H9 (cell line): ENCODE data around the gene MMP14. TPM values are rescaled to one million over a fixed set of nuclear protein-coding genes. Genes with fewer than 3 reads are reported as not detected.

Source experiments
- DNase-seq: peaks from one replicate; pipeline ENCODE4 v3.0.0-alpha.2; 2017
- H2AFZ ChIP-seq: one replicate; pipeline ENCODE4 v1.6.1; 2013; ENCODE audit warnings: mild to moderate bottlenecking, low read length, control low read depth, moderate library complexity
- H2AK5ac ChIP-seq: 2 replicates; pipeline ENCODE4 v1.6.1; 2013; ENCODE audit warnings: low read length, control low read depth, mixed read lengths; ENCODE audit not compliant: insufficient read length
- H2BK120ac ChIP-seq: one replicate; pipeline ENCODE4 v1.6.1; 2013; ENCODE audit warnings: low read depth, mild to moderate bottlenecking, low read length, control low read depth, inconsistent platforms; ENCODE audit not compliant: poor library complexity, severe bottlenecking
- H2BK12ac ChIP-seq: 2 replicates; pipeline ENCODE4 v1.6.1; 2013; ENCODE audit warnings: low read length, control low read depth, mixed read lengths, low read depth; ENCODE audit not compliant: insufficient read length
- H2BK15ac ChIP-seq: 2 replicates; pipeline ENCODE4 v1.6.1; 2013; ENCODE audit warnings: low read depth, low read length, control low read depth
- H2BK20ac ChIP-seq: one replicate; pipeline ENCODE4 v1.6.1; 2013; ENCODE audit warnings: low read depth, mild to moderate bottlenecking, low read length, control low read depth, inconsistent platforms; ENCODE audit not compliant: poor library complexity, severe bottlenecking
- H2BK5ac ChIP-seq: 2 replicates; pipeline ENCODE4 v1.6.1; 2013; ENCODE audit warnings: low read length, control low read depth, mixed read lengths; ENCODE audit not compliant: insufficient read length
- H3K14ac ChIP-seq: 2 replicates; pipeline ENCODE4 v1.6.1; 2013; ENCODE audit warnings: low read length, control low read depth; ENCODE audit not compliant: insufficient read depth
- H3K18ac ChIP-seq: 2 replicates; pipeline ENCODE4 v1.6.1; 2013; ENCODE audit warnings: low read depth, mild to moderate bottlenecking, mixed read lengths, low read length, control low read depth; ENCODE audit not compliant: insufficient read length
- H3K23ac ChIP-seq: 2 replicates; pipeline ENCODE4 v1.6.1; 2013; ENCODE audit warnings: low read length, control low read depth, mixed read lengths, low read depth; ENCODE audit not compliant: insufficient read length
- H3K23me2 ChIP-seq: 2 replicates; pipeline ENCODE4 v1.6.1; 2013; ENCODE audit warnings: low read depth, mild to moderate bottlenecking, mixed read lengths, low read length, control low read depth; ENCODE audit not compliant: insufficient read length, poor library complexity, severe bottlenecking
- H3K27ac ChIP-seq: 2 replicates; pipeline ENCODE4 v1.5.1; 2013; ENCODE audit warnings: low read length, control low read depth, mixed read lengths, low read depth; ENCODE audit not compliant: insufficient read length
- H3K27me3 ChIP-seq: 2 replicates; pipeline ENCODE4 v1.6.1; 2013; ENCODE audit warnings: low read length, control low read depth, inconsistent platforms; ENCODE audit not compliant: insufficient read depth
- H3K4ac ChIP-seq: 2 replicates; pipeline ENCODE4 v1.6.1; 2013; ENCODE audit warnings: low read depth, mild to moderate bottlenecking, control low read depth, inconsistent platforms, low read length, moderate library complexity
- H3K4me1 ChIP-seq: 2 replicates; pipeline ENCODE4 v1.6.1; 2013; ENCODE audit warnings: low read length, control low read depth, inconsistent platforms; ENCODE audit not compliant: insufficient read depth
- H3K4me2 ChIP-seq: 2 replicates; pipeline ENCODE4 v1.6.1; 2013; ENCODE audit warnings: low read length, control low read depth, mixed read lengths; ENCODE audit not compliant: insufficient read length, insufficient read depth
- H3K56ac ChIP-seq: 2 replicates; pipeline ENCODE4 v1.6.1; 2013; ENCODE audit warnings: low read depth, mild to moderate bottlenecking, mixed read lengths, low read length, control low read depth; ENCODE audit not compliant: insufficient read length
- H3K79me1 ChIP-seq: 2 replicates; pipeline ENCODE4 v1.6.1; 2013; ENCODE audit warnings: low read depth, mild to moderate bottlenecking, moderate library complexity, low read length, control low read depth, inconsistent platforms; ENCODE audit not compliant: insufficient read depth, poor library complexity, severe bottlenecking
- H3K79me2 ChIP-seq: 2 replicates; pipeline ENCODE4 v1.6.1; 2013; ENCODE audit warnings: low read length, control low read depth, inconsistent platforms; ENCODE audit not compliant: insufficient read depth
- H3K9ac ChIP-seq: 2 replicates; pipeline ENCODE4 v1.6.1; 2013; ENCODE audit warnings: low read length, control low read depth, mixed read lengths; ENCODE audit not compliant: insufficient read length; ENCODE audit errors: extremely low read depth
- H3K9me3 ChIP-seq: one replicate; pipeline ENCODE4 v1.6.1; 2013; ENCODE audit warnings: low read depth, low read length, inconsistent platforms; ENCODE audit not compliant: control insufficient read depth
- H3T11ph ChIP-seq: one replicate; pipeline ENCODE4 v1.6.1; 2013; ENCODE audit warnings: mild to moderate bottlenecking, low read length, control low read depth, inconsistent platforms
- H4K20me1 ChIP-seq: one replicate; pipeline ENCODE4 v1.6.1; 2013; ENCODE audit not compliant: control insufficient read depth, insufficient read length, insufficient read depth
- H4K5ac ChIP-seq: 2 replicates; pipeline ENCODE4 v1.6.1; 2013; ENCODE audit warnings: low read depth, mild to moderate bottlenecking, mixed read lengths, low read length, control low read depth; ENCODE audit not compliant: insufficient read length
- H4K8ac ChIP-seq: replicated peaks from 2 replicates; pipeline ENCODE4 v1.6.1; 2013; ENCODE audit warnings: low read length, control low read depth, mixed read lengths, low read depth; ENCODE audit not compliant: insufficient read length
- H4K91ac ChIP-seq: 2 replicates; pipeline ENCODE4 v1.6.1; 2013; ENCODE audit warnings: low read depth, mild to moderate bottlenecking, moderate library complexity, mixed read lengths, low read length, control low read depth; ENCODE audit not compliant: insufficient read length
- H3K27ac Mint-ChIP-seq, 3 experiments: 2 replicates in 2 of 3; 3 replicates in 1 of 3; pipeline ENCODE4 v1.8.0; 2020 to 2021; ENCODE audit warnings: mixed read lengths in 3 of 3, mild to moderate bottlenecking in 1 of 3, moderate library complexity in 1 of 3
- H3K27me3 Mint-ChIP-seq: 2 replicates; pipeline ENCODE4 v1.8.0; 2021; ENCODE audit warnings: low read depth, mild to moderate bottlenecking, moderate library complexity, mixed read lengths
- H3K36me3 Mint-ChIP-seq, 3 experiments: 2 replicates in 2 of 3; 3 replicates in 1 of 3; pipeline ENCODE4 v1.8.0; 2020 to 2021; ENCODE audit warnings: low read depth in 3 of 3, mixed read lengths in 3 of 3; ENCODE audit not compliant: insufficient read depth in 1 of 3
- H3K4me1 Mint-ChIP-seq, 2 experiments: 2 replicates each; pipeline ENCODE4 v1.8.0; 2020; ENCODE audit warnings: mixed read lengths in 2 of 2
- H3K4me3 Mint-ChIP-seq, 2 experiments: 2 replicates in 1 of 2; 3 replicates in 1 of 2; pipeline ENCODE4 v1.8.0; 2020 to 2021; ENCODE audit warnings: mild to moderate bottlenecking in 2 of 2, mixed read lengths in 2 of 2, moderate library complexity in 1 of 2
- H3K9me3 Mint-ChIP-seq, 2 experiments: 2 replicates in 1 of 2; 3 replicates in 1 of 2; pipeline ENCODE4 v1.8.0; 2020; ENCODE audit warnings: mild to moderate bottlenecking in 2 of 2, mixed read lengths in 2 of 2, moderate library complexity in 1 of 2
- WGBS: extraction: QIAGEN DNeasy Blood & Tissue Kit; methylation state at CpG from one replicate; pipeline ENCODE4 v1.1.7; 2013; ENCODE audit warnings: missing lambda C conversion rate, low lambda C conversion rate, mixed read lengths; ENCODE audit not compliant: insufficient read length; ENCODE audit errors: extremely low coverage; 5-methylcytosine and 5-hydroxymethylcytosine counted together
- total RNA-seq: library from RNA; stranded (reverse); gene quantifications from 2 replicates; pipeline ENCODE4 v1.2.1, GENCODE V29; 2021
- TF ChIP-seq, protein P1 (sequence below): fragments of 200-600 bp; sonication (generic); conservative IDR thresholded peaks from 3 replicates; pipeline ENCODE4 v1.8.0; 2021; ENCODE audit warnings: antibody characterized with exemption, mild to moderate bottlenecking

Gene MMP14
- total RNA-seq, 1 experiment from 2014 or later, result 56.5 TPM

DNA sequence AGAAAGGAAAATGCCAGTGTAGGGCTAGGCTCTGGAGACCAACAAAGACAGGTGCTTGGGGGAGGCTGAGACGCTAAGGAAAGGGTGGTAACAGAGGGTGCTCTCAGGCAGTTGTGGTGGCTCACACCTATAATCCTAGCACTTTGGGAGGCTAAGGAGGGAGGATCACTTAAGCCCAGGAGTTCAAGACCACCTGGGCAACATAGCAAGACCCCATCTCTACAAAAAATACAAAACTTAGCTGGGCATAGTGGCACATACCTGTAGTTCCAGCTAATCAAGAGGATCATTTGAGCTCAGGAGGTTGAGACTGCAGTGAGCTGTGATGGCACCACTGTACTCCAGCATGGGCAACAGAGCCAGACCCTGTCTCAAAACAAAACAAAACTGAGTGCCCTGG lies 59.0 kb downstream of the MMP14 start:
- TF ChIP-seq, protein P1, sequence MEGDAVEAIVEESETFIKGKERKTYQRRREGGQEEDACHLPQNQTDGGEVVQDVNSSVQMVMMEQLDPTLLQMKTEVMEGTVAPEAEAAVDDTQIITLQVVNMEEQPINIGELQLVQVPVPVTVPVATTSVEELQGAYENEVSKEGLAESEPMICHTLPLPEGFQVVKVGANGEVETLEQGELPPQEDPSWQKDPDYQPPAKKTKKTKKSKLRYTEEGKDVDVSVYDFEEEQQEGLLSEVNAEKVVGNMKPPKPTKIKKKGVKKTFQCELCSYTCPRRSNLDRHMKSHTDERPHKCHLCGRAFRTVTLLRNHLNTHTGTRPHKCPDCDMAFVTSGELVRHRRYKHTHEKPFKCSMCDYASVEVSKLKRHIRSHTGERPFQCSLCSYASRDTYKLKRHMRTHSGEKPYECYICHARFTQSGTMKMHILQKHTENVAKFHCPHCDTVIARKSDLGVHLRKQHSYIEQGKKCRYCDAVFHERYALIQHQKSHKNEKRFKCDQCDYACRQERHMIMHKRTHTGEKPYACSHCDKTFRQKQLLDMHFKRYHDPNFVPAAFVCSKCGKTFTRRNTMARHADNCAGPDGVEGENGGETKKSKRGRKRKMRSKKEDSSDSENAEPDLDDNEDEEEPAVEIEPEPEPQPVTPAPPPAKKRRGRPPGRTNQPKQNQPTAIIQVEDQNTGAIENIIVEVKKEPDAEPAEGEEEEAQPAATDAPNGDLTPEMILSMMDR, result no peak
- Histone ChIP-seq H4K5ac (no peak overlapping the region), H3K9me3 (no peaks in the 10 kb centered on the region), H3K9ac (no peak overlapping the region), H4K20me1 (no peaks in the 10 kb centered on the region), H3K4me2 (no peak overlapping the region), H3T11ph (no peak overlapping the region), H2AK5ac (no peak overlapping the region), H3K4ac (no peak overlapping the region), H4K91ac (no peak overlapping the region), H3K56ac (no peak overlapping the region), H3K14ac (no peak overlapping the region), H2BK20ac (no peak overlapping the region), H2BK120ac (no peak overlapping the region), H3K23me2 (no peaks in the 10 kb centered on the region), H3K18ac (no peak overlapping the region), H2BK5ac (no peak overlapping the region), H2AFZ (no peak overlapping the region), H2BK12ac (no peak overlapping the region), H3K27ac (no peak overlapping the region), H3K4me1 (no peaks in the 10 kb centered on the region), H3K79me2 (no peaks in the 10 kb centered on the region), H3K27me3 (peaks cover 9% of the 10 kb centered on the region; the same call in 1 of the 2 replicates), H4K8ac (no peak overlapping the region), H3K23ac (no peak overlapping the region), H2BK15ac (no peak overlapping the region), H3K79me1 (no peaks in the 10 kb centered on the region)
- Mint-ChIP-seq H3K27ac (no peak overlapping the region), H3K4me1 (peaks cover 18 to 27% of the 10 kb centered on the region in 2 experiments), H3K27me3 (peaks cover 46% of the 10 kb centered on the region), H3K36me3 (peaks cover 0 to 5% (median 0%) of the 10 kb centered on the region in 3 experiments; a peak in 4 of 7 replicates), H3K9me3 (no peaks in the 10 kb centered on the region), H3K4me3 (no peak overlapping the region)
- WGBS, result no CpG with 5 or more reads among the region's 1 CpG
- DNase-seq, result no peak
